Fibroblast of peridontal ligament (primary cell): ENCODE results near the gene ZDHHC11.
"Not testable (repeated sequence)": the region's sequence is repeated elsewhere in the genome, so short reads cannot be mapped to it uniquely, and the experiment has no call there.

Experiments used
- DNase-seq: peaks from one replicate; pipeline ENCODE4 v3.0.0-alpha.2; 2010; ENCODE audit errors: extremely low read depth

The ZDHHC11 gene

GRCh38 chr5:858726-859125 lies 7.9 kb upstream of the ZDHHC11 start:
- DNase-seq: no peak

GRCh38 chr5:856531-857425 lies 6.0 kb upstream of the ZDHHC11 start:
- DNase-seq: no peak

- DNase-seq: no peak
Observed at GRCh38 chr5:855771-856530, 5.2 kb upstream of the ZDHHC11 start.

GRCh38 chr5:854966-855743 lies 4.4 kb upstream of the ZDHHC11 start:
- no peak for DNase-seq

- no peak for DNase-seq
Observed at GRCh38 chr5:854217-854616, 3.4 kb upstream of the ZDHHC11 start.

- DNase-seq: not testable (repeated sequence)
Observed at GRCh38 chr5:853416-854090, 2.8 kb upstream of the ZDHHC11 start.

- no peak for DNase-seq
Observed at GRCh38 chr5:852431-853401, 1.9 kb upstream of the ZDHHC11 start.

GRCh38 chr5:852018-852417 lies 1.2 kb upstream of the ZDHHC11 start:
- DNase-seq: no peak

GRCh38 chr5:851553-851952 lies 767 bp upstream of the ZDHHC11 start:
- no peak for DNase-seq

- DNase-seq: no peak
Observed at GRCh38 chr5:851076-851475, 290 bp upstream of the ZDHHC11 start.

GRCh38 chr5:849651-850301 lies 1.0 kb downstream of the ZDHHC11 start:
- DNase-seq: no peak

- no peak for DNase-seq
Observed at GRCh38 chr5:848671-849111, 2.1 kb downstream of the ZDHHC11 start.

- DNase-seq: not testable (repeated sequence)
Observed at GRCh38 chr5:847736-848135, 3.0 kb downstream of the ZDHHC11 start.

GRCh38 chr5:847212-847611 lies 3.6 kb downstream of the ZDHHC11 start:
- DNase-seq: not testable (repeated sequence)

GRCh38 chr5:846602-847091 lies 4.1 kb downstream of the ZDHHC11 start:
- DNase-seq: not testable (repeated sequence)

- DNase-seq: not testable (repeated sequence)
Observed at GRCh38 chr5:845676-846601, 4.8 kb downstream of the ZDHHC11 start.

GRCh38 chr5:845031-845675 lies 5.6 kb downstream of the ZDHHC11 start:
- DNase-seq: not testable (repeated sequence)

- not testable (repeated sequence) for DNase-seq
Observed at GRCh38 chr5:844426-844825, 6.4 kb downstream of the ZDHHC11 start.
